ENCODE measurements around the gene DLK1.

DNA sequence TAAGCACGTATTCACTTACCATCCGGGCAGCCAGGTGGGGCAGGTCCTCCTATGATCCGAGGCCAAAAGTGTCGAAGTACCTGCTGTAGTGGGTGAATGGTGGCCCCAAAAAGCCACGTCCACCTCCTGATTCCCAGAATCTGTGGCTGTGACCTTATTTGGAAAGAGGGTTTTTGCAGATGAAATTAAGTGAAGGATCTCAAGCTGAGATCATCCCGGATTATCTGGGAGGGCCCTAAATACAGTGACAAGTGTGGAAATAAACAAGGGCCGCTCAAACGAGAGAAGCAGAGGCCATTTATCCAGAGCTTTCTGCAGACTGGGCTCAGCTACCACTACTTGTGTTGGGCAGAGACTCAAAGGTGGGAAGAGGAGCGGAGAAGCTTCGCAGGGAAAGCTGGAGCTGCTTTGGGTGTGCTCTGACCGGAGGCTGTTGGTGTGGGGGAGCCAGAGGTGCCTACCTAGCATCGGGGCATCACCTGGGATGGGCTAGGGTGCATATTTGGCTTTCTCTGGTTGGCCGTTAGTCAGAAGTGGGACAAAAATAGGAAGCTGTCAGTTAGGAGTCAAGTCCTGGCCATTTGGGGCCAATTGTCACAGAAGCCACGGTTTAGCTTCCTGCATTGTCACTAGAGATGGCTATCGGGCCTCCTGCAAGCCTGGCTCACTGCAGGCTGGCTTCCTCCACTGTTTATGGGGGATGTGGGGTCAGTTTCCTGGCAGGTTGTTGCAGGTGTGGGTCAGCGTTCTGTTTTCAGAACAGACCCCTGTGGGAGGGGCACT lies 27.8 kb upstream of the DLK1 start:
- TF ChIP-seq EZH2phosphoT487 (IDR thresholded peaks at IDR 0.05; ENCODE audit: insufficient read depth, low read depth) (no peak), EZH2 (IDR thresholded peaks at IDR 0.05; ENCODE audit: insufficient read depth, poor library complexity, severe bottlenecking) (no peak)

Data from GM23248 (cell line).